GM12865 (cell line): ENCODE results near the gene RNF115.
A peak's percentile ranks its signal among the peaks of the same experiment; 100 is the strongest.

Experiments
- DNase-seq: peaks from one replicate; pipeline ENCODE4 v3.0.0; 2010; ENCODE audit warnings: low read depth
- H3K4me3 ChIP-seq: 2 replicates; pipeline ENCODE4 v1.5.1; 2011; ENCODE audit warnings: mild to moderate bottlenecking, low read depth, low read length, control low read depth
- TF ChIP-seq, protein P1 (sequence below): IDR thresholded peaks from 2 replicates; pipeline ENCODE4 v1.5.1; 2011; ENCODE audit warnings: low read length, control low read depth, low read depth, inconsistent platforms; ENCODE audit not compliant: insufficient read depth; ENCODE audit errors: missing control alignments

RNF115 gene

DNA sequence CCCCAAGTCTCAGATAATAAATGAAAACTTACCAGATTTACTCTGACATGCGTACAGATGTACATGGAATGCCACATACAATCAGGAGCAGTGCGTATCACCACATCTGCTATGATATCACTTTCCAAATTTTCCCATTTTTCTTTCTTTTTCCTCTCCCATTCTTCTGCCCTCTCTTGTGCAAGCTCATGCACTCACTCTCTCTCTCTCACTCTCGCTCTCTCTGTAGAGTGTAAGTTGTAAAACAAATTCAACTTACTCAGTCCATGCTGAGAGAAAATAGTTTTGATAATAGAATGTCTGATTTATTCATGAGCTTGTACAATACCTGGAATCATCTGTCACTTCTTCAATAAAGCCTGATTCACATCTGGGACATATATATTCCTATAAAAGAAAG is 35.3 kb downstream of the RNF115 start:
- DNase-seq, result no peak
- TF ChIP-seq, protein P1, sequence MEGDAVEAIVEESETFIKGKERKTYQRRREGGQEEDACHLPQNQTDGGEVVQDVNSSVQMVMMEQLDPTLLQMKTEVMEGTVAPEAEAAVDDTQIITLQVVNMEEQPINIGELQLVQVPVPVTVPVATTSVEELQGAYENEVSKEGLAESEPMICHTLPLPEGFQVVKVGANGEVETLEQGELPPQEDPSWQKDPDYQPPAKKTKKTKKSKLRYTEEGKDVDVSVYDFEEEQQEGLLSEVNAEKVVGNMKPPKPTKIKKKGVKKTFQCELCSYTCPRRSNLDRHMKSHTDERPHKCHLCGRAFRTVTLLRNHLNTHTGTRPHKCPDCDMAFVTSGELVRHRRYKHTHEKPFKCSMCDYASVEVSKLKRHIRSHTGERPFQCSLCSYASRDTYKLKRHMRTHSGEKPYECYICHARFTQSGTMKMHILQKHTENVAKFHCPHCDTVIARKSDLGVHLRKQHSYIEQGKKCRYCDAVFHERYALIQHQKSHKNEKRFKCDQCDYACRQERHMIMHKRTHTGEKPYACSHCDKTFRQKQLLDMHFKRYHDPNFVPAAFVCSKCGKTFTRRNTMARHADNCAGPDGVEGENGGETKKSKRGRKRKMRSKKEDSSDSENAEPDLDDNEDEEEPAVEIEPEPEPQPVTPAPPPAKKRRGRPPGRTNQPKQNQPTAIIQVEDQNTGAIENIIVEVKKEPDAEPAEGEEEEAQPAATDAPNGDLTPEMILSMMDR, result no peak
- no peak overlapping the region for H3K4me3 ChIP-seq

DNA sequence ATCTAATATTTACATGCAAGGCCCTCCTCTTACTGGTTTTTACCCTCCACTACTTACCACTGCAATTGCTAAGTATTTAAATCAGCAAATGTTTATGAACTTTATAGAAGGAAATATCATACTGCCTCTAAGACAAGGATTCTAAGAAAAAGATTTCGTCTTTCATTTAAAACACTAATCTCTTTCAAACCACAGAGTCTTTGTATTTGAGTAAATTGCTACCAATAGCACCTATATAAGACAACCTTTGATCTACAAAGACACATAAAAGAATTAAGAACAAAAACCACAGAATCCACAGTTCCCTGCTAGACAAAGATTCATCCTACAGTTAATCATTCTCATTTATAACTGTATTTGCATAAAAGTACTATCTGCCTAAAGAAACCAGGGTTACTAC is 37.6 kb downstream of the RNF115 start:
- TF ChIP-seq, protein P1, result no peak
- no peak overlapping the region for H3K4me3 ChIP-seq
- no peak for DNase-seq

- DNase-seq, result peak; percentile 37
- TF ChIP-seq, protein P1, result no peak
- H3K4me3 ChIP-seq, result no peak overlapping the region
Observed at GRCh38 chr1:145785547-145785946, 38.3 kb downstream of the RNF115 start.

DNA sequence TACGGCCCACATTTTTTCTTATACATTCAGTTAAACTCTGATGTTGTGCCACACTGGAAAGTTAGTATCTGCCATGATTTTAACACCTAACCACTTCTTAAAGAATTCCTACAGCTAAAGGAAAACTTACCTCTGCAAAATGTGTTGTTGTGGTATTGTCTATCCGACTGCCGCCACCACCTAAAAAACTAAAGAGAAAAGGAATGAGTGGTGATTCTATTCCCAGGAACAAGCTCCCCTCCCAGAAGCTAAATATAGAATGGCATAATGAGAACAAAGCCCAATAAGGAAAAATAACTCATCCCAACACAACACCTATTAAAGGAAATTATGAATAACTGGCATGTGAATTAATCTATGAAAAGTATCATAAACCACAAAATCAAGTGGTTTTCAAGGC is 39.5 kb downstream of the RNF115 start:
- no peak overlapping the region for H3K4me3 ChIP-seq
- TF ChIP-seq, protein P1, result no peak
- DNase-seq, result no peak

- TF ChIP-seq, protein P1, result no peak
- DNase-seq, result no peak
- H3K4me3 ChIP-seq, result no peak overlapping the region
Observed at GRCh38 chr1:145782272-145783099, 41.4 kb downstream of the RNF115 start.

DNA sequence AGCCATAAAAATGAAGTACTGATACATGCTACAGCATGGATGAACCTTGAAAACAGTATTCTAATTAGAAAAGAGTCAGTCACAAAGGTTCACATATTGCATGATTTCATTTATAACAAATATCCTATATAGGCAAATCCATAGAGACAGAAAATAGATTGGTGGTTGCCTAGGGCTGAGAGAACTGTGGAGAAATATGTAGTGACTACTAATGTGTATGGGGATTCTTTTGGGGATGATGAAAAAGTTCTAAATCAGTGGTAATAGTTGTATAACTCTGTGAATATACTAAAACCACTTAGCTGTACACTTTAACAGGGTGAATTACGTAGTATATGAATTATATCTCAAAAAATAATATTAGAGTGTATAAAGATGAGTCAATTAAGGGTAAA is 45.8 kb downstream of the RNF115 start:
- no peak overlapping the region for H3K4me3 ChIP-seq
- TF ChIP-seq, protein P1, result no peak
- no peak for DNase-seq

- DNase-seq, result no peak
- TF ChIP-seq, protein P1, result no peak
- H3K4me3 ChIP-seq, result no peak overlapping the region
Observed at GRCh38 chr1:145777357-145778145, 46.3 kb downstream of the RNF115 start.
